Mesothelial cell of epicardium (in vitro differentiated cells): ENCODE measurements around the gene ESRRA. TPM values are rescaled to one million over a fixed set of nuclear protein-coding genes. Genes with fewer than 3 reads are reported as not detected.

ENCODE experiments used
- DNase-seq, 2 experiments: peaks; one replicate each; pipeline ENCODE4 v3.0.0; 2021; ENCODE audit warnings: low spot score in 2 of 2; ENCODE audit not compliant: unreplicated experiment in 2 of 2
- H3K27ac Mint-ChIP-seq: 2 replicates; pipeline ENCODE4 v1.8.0; 2021; ENCODE audit warnings: mixed read lengths
- H3K27me3 Mint-ChIP-seq: 2 replicates; pipeline ENCODE4 v1.8.0; 2021; ENCODE audit warnings: low read depth, mixed read lengths
- H3K36me3 Mint-ChIP-seq: 2 replicates; pipeline ENCODE4 v1.8.0; 2021; ENCODE audit warnings: mixed read lengths
- H3K4me1 Mint-ChIP-seq: 2 replicates; pipeline ENCODE4 v1.8.0; 2021; ENCODE audit warnings: mixed read lengths
- H3K4me3 Mint-ChIP-seq: 2 replicates; pipeline ENCODE4 v1.8.0; 2021; ENCODE audit warnings: mild to moderate bottlenecking, moderate library complexity, mixed read lengths
- H3K9me3 Mint-ChIP-seq: 2 replicates; pipeline ENCODE4 v1.8.0; 2021; ENCODE audit warnings: mixed read lengths
- CTCF ChIP-seq: fragments of 200-600 bp; sonication (generic); IDR thresholded peaks from one replicate; pipeline ENCODE4 v1.5.0; 2021; ENCODE audit warnings: antibody characterized with exemption; ENCODE audit not compliant: unreplicated experiment
- total RNA-seq: library from RNA; stranded (reverse); gene quantifications from 3 replicates; pipeline ENCODE4 v1.2.1, GENCODE V29; 2021

The ESRRA gene
- total RNA-seq, 1 donor from 2014 or later: 26.6 TPM

GRCh38 chr11:64260147-64260708 is 45.1 kb upstream of the ESRRA start:
- H3K36me3 Mint-ChIP-seq: peaks cover 27% of the 10 kb centered on the region
- H3K9me3 Mint-ChIP-seq: no peaks in the 10 kb centered on the region
- no peak overlapping the region for H3K4me3 Mint-ChIP-seq
- H3K27ac Mint-ChIP-seq: no peak overlapping the region
- no peak for DNase-seq
- TF ChIP-seq CTCF: no peak
- H3K4me1 Mint-ChIP-seq: peaks cover 9% of the 10 kb centered on the region
- no peaks in the 10 kb centered on the region for H3K27me3 Mint-ChIP-seq

- peaks cover 29% of the 10 kb centered on the region for H3K36me3 Mint-ChIP-seq
- no peak for DNase-seq
- H3K27me3 Mint-ChIP-seq: no peaks in the 10 kb centered on the region
- peaks cover 9% of the 10 kb centered on the region for H3K4me1 Mint-ChIP-seq
- TF ChIP-seq CTCF: no peak
- H3K27ac Mint-ChIP-seq: no peak overlapping the region
- no peaks in the 10 kb centered on the region for H3K9me3 Mint-ChIP-seq
- H3K4me3 Mint-ChIP-seq: no peak overlapping the region
These were observed 43.7 kb upstream of the ESRRA start for GRCh38 chr11:64261556-64262080.

- Mint-ChIP-seq H3K36me3 (peaks cover 29% of the 10 kb centered on the region), H3K27ac (no peak overlapping the region)
These were observed 42.9 kb upstream of the ESRRA start for GRCh38 chr11:64262271-64263002.

GRCh38 chr11:64263021-64263946 is 42.0 kb upstream of the ESRRA start:
- peaks cover 26% of the 10 kb centered on the region for H3K36me3 Mint-ChIP-seq
- DNase-seq: no peak
- no peaks in the 10 kb centered on the region for H3K9me3 Mint-ChIP-seq
- no peak overlapping the region for H3K27ac Mint-ChIP-seq
- H3K27me3 Mint-ChIP-seq: no peaks in the 10 kb centered on the region
- no peak overlapping the region for H3K4me3 Mint-ChIP-seq
- TF ChIP-seq CTCF: no peak
- peaks cover 12% of the 10 kb centered on the region for H3K4me1 Mint-ChIP-seq

More at GRCh38 chr11:64262271-64263002, 42.9 kb upstream of the ESRRA start:
- H3K4me1 Mint-ChIP-seq: peaks cover 9% of the 10 kb centered on the region
- no peak overlapping the region for H3K4me3 Mint-ChIP-seq
- H3K27me3 Mint-ChIP-seq: no peaks in the 10 kb centered on the region
- no peaks in the 10 kb centered on the region for H3K9me3 Mint-ChIP-seq
- no peak for DNase-seq
- no peak for TF ChIP-seq CTCF

- DNase-seq: no peak
- no peak overlapping the region for H3K4me3 Mint-ChIP-seq
These were observed 41.4 kb upstream of the ESRRA start for GRCh38 chr11:64263947-64264317.

More at GRCh38 chr11:64263947-64264317, 41.4 kb upstream of the ESRRA start:
- H3K36me3 Mint-ChIP-seq: peaks cover 26% of the 10 kb centered on the region
- TF ChIP-seq CTCF: no peak
- no peak overlapping the region for H3K27ac Mint-ChIP-seq
- H3K27me3 Mint-ChIP-seq: no peaks in the 10 kb centered on the region
- H3K9me3 Mint-ChIP-seq: no peaks in the 10 kb centered on the region
- H3K4me1 Mint-ChIP-seq: peaks cover 19% of the 10 kb centered on the region
